Retinal pigment epithelial cell (primary cell): ENCODE results near the gene WNT3A.

Experiments used
- DNase-seq: peaks from one replicate; pipeline ENCODE4 v3.0.0-alpha.2; 2010; ENCODE audit warnings: low read depth
- H3K4me3 ChIP-seq: 2 replicates; pipeline ENCODE4 v1.5.1; 2011; ENCODE audit warnings: mild to moderate bottlenecking, low read length, control low read depth, moderate library complexity
- TF ChIP-seq, protein P1 (sequence below): conservative IDR thresholded peaks from 2 replicates; pipeline ENCODE4 v1.5.1; 2011; ENCODE audit warnings: low read depth, low read length, control low read depth, inconsistent platforms

WNT3A gene

DNA sequence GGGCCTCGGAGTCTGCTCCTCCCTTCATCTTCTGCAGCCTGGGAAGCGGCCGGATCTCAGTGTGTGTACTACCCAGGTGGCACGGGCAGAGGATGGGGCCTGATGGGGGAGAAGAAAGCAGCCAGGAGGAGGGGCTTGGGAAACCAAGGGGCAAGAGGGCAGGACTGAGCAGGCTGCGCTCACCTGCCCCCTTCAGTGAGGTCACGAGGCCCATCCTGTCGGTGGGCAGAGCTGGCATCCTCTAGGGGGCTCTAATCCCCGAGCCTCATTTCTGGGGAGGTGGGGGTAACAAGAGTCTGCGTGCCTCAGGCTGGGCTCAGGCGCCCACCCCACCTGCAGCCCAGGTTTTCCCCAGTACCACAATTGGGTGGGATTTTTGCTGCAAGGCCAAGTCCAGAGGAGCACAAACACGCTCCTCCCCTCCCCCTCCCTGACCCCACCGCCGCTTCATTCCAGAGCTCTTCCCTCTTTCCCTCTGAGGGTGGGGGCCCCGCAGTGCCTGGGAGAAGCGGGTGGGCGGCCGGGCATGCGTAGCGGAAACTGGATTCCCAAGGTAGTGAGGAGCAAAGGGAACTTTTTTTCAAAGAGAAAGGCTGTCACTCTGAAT is 1.8 kb upstream of the WNT3A start:
- DNase-seq: no peak
- no peak overlapping the region for H3K4me3 ChIP-seq

DNA sequence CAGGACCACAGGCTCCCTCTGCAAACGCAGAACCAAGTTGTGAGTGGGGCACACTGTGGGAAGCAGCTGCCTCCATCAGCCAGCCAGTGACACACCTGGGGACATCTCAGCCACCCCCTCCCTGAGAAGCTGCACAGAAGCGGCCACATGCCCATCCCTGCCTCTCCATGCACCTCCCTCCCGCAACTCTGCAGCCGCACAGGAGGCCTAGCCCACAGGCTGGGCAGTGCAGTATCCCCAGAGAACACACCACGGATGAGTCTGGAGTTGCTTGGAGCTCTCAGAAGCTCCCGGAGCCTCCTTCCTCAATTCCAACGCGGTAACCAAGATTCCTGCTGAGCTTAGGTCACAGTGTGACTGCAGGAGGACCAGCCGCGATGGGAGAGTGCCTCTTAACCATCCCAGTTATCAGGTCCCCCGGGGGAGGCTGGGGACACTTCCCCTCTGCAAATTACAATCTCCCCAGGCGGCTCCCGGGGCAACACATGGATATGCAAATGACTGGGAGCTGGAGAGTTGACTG is 1.2 kb upstream of the WNT3A start:
- DNase-seq: no peak
- no peak overlapping the region for H3K4me3 ChIP-seq
- TF ChIP-seq, protein P1, sequence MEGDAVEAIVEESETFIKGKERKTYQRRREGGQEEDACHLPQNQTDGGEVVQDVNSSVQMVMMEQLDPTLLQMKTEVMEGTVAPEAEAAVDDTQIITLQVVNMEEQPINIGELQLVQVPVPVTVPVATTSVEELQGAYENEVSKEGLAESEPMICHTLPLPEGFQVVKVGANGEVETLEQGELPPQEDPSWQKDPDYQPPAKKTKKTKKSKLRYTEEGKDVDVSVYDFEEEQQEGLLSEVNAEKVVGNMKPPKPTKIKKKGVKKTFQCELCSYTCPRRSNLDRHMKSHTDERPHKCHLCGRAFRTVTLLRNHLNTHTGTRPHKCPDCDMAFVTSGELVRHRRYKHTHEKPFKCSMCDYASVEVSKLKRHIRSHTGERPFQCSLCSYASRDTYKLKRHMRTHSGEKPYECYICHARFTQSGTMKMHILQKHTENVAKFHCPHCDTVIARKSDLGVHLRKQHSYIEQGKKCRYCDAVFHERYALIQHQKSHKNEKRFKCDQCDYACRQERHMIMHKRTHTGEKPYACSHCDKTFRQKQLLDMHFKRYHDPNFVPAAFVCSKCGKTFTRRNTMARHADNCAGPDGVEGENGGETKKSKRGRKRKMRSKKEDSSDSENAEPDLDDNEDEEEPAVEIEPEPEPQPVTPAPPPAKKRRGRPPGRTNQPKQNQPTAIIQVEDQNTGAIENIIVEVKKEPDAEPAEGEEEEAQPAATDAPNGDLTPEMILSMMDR: no peak

More for the DNA sequence above, 1.8 kb upstream of the WNT3A start:
- TF ChIP-seq, protein P1: no peak

DNA sequence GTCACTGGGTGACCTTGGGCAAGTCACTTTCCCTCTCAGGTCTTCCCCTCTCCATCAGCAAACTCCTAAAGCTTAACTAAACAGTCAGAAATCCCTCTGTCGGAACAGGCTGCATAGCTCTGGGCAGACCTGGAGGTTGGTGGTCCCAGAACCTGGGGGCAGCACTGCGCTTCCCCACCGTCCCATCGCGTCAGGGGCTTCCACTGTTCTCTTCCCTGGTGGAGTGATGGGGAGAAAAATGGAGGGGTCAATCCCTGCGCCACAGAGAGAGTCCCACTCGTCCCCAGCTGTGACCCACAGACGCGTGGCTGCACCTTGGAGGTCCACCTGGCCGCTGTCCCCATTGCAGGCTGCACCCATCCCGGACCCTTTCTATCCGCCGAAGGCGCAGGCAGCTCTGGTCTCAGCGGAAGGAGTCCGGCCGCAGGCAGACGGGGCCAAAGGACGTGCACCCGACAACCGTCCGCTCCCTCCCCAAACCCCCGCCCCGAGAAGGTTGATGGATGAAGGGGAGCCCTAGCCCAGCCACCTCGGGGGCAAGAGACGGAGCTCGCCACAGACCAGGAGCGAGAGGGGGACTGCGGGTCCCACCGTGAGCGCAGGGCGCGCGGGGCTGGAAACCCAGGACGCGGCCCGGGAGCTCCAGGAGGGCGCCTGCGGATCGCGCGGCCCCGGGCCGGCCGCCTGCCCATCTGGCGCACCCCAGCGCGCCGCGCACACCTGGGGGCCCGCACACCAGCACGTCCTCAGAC is 588 bp upstream of the WNT3A start:
- no peak for DNase-seq
- TF ChIP-seq, protein P1: no peak
- H3K4me3 ChIP-seq: no peak overlapping the region

DNA sequence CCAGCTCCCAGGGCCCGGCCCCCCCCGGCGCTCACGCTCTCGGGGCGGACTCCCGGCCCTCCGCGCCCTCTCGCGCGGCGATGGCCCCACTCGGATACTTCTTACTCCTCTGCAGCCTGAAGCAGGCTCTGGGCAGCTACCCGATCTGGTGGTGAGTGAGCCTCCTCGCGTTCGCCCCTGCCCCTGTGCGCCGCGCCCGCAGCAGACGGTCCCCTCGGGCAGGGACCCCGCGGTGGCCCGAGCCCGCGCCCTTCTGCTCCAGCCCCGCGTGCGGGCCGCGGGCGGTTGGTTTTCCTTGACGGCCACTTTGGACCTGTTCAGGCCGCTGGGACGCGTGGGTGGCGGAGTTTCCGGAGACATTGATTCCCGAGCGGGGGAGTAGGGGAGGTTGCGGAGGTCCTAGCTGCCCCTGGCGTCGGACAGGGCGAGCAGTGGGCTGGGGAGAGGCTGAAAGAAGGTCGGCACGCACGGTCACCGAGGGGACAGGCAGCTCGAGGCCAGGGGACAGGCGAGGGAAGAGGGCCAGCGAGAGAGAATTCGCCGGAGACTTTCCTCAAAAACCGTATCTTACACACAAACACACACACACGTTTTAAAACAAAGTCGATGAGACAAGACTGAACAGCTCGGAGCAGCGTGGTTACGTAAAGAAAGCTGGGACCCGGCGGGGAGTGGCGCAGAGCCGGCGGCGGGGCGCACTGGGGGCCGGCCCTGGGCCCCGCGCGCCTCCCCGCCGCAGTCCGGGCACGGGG is 427 bp downstream of the WNT3A start:
- DNase-seq: no peak
- H3K4me3 ChIP-seq: no peak overlapping the region
- TF ChIP-seq, protein P1: no peak

DNA sequence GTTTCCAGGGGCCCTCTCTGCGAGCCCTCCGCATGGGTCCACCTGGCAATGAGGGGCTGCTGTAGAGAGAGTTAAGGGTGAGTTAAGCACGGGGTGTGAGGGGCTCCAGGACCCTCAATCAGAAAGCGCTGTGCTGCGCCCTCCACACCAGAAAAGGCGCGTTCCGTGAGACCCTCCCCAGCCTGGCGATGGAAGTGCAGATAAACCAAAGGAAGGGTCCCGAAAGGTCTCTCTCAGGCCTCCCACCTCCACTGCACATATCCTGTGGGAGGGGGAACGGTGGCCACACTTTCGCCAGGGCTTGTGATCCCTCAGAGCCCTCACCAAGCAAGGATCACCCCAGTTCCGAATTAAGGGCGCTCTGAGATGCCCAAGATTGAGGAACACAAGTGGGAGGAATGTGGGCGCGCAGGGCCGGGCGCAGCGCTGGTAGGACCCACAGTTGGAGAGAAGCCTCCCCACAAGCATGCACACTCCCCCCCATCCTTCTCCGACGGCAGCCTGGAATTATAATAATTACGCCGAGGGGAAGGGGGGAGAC is 1.1 kb downstream of the WNT3A start:
- H3K4me3 ChIP-seq: no peak overlapping the region
- no peak for DNase-seq
- TF ChIP-seq, protein P1: no peak

DNA sequence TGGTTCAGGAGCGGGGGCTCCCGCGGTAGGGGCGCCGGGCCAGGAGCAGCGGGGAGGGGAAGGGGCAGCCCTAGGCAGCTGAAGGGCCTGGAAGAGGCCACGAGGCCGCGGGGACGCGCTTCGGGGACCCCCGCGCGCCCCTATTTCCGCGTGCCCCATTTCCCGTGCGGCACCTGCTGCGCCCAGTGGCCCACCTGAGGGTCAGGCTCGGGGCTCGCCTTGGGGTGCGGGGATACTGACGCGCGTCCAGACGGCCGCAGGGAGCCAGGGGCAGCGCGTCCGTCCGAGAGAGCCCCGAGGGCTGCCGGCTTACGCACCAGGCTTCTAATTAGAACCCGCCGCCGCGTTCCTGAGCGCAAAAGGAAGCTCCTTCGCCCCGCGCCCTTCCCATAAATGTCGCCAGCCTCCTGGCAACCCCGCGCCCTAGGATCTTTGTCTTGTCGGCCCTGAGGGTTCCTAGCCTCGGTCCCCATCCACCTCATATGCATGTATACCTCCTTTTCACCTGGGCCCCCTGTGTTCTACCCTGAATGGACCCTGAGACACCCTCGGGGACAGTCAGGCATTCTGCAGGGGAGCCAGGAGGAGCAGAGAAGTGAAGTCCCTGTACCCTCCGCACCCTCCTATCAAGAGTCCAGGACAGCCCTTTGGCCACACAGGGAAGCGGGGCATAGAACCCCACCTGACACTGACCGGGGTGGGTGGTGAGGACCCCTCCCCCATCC is 1.8 kb downstream of the WNT3A start:
- TF ChIP-seq, protein P1: no peak
- no peak overlapping the region for H3K4me3 ChIP-seq
- DNase-seq: no peak
